Activated CD4-positive, CD25-positive, alpha-beta regulatory T cell treated with anti-CD3 and anti-CD28 coated beads, Interleukin-2, amount 50 U/mL, for 16 hours (primary cell): Measurements from ENCODE around the gene IFI30.
"Not testable (repeated sequence)": the region's sequence is repeated elsewhere in the genome, so short reads cannot be mapped to it uniquely, and the experiment has no call there.

ENCODE experiments used
- DNase-seq: peaks from one replicate; pipeline ENCODE4 v3.0.0-alpha.2; 2020; ENCODE audit warnings: low read depth, low spot score

Gene IFI30

DNA sequence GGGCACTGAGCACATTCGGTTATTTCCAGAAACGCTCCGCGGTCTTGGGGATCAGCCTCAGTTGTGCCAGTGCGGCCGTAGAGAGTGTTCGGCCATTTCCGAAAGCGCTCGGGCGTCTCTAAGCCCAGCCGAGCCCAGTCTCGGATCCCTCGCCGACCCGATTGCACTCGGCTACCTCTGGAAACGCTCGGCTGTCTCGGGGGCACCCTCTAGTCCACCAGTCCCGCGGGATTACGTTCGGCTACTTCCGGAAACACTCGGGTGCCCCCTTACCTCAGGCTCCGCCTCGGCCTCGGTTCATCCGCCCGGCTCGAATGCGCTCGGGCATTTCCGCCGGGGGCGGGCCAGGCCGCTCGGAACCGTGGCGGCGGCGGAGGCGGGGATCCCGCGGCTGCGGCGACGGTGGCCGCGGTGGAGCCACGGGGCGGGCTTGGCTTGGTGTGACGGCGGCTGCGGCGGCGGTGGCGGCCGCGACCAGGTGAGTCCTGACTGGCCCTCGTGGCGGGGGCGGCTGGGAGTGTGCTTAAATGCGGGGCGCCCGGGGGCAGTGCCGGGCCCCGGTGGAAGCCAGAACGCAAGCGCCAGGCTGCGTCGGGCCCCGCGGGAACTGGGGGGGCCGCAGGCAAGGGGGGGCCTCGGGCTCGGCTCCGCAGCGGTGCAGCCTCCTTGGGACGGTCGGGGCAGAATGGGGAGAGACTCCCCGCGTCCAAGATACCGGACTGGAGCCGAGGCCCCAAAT is 20.6 kb upstream of the IFI30 start, which contains the start of gene PIK3R2:
Gene PIK3R2 (plus strand): TSS at position 347 of the 739 bp plus-strand sequence. CDS start 2,717 bp downstream, outside the sequence.
- DNase-seq: peak; percentile 97

DNA sequence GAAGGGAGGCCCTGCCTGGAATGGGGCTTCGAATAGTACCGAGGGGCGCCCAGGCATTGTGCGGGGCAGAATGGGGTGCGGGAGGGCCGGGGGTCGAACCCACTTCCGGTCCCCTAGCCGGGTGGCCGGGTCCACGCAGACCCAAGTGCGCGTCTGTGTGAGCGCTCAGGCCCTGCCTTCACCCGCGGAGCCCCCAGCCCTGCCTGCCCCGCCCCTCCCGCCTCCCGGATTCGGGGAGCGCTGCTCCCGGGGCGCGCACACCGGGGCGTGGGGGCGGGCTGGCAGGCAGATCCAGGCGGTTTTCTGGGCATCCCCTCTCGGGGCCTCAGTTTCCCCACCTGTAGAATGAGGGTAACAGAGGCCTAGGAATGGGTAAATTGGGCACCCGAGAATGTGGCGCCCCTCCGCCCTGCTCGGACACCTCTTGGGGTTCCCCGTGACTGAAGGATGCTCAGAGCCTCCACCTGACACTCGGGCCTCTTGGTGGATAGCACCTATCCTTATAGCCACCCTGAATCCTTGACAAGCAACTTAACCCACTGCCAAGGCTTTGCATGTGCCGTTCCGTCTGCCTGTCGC is 20.0 kb upstream of the IFI30 start:
- DNase-seq: no peak

DNA sequence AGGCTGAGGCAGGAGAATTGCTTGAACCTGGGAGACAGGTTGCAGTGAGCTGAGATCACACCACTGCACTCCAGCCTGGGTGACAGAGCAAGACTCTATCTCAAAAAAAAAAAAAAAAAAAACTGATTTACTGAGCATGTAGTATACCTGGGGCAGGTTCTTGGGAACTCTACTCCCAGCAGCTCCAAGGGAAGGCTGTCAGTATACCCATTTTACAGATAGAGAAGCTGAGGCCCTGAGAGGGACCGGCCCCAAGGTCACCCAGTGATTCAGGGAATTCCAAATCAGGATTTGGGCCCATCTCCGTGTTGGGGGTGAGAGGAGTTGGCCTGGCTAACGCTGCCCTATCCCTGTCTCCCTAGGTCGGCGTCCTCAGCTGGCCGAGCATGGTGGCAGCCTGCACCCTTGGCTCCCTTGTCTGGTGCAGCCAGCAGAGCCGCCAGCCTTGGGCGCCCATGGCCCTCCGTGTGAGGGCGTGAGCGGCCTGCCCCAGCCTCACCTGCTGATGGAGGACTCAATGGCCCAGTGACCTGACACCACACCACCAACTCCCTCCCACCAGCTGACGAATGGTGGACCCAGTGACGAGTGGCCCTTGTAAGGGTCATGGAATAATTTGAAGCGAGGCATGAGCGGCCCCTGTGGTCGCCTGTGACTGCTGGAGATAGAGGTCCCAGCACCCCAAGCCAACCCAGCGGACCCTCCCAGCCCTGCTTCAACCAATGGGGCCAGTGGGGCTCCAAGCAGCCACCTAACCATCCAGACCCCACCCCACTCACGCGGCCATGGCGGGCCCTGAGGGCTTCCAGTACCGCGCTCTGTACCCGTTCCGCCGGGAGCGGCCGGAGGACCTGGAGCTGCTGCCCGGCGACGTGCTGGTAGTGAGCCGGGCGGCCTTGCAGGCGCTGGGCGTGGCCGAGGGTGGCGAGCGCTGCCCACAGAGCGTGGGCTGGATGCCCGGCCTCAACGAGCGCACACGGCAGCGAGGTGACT is 18.2 kb upstream of the IFI30 start:
- no peak for DNase-seq

DNA sequence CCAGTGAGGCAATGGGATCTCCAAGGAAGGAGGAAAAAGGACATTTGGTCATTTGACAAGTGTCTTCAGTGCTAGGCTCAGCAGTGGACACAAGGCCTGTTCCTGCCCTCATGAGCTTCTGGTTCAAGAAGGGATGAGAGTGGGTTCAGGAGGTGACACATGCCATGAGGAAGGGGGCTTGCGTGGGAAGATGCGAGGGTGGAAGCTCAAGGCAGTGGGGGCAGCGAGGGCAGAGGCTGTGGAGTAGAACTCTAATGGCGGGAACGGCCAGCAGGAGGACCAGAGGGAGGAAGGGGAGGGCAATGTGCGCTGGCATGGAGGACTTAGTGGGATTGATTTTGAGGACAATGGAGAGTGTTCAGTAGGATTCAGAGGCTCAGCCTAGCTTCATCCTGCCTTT is 17.3 kb upstream of the IFI30 start:
- DNase-seq: no peak

DNA sequence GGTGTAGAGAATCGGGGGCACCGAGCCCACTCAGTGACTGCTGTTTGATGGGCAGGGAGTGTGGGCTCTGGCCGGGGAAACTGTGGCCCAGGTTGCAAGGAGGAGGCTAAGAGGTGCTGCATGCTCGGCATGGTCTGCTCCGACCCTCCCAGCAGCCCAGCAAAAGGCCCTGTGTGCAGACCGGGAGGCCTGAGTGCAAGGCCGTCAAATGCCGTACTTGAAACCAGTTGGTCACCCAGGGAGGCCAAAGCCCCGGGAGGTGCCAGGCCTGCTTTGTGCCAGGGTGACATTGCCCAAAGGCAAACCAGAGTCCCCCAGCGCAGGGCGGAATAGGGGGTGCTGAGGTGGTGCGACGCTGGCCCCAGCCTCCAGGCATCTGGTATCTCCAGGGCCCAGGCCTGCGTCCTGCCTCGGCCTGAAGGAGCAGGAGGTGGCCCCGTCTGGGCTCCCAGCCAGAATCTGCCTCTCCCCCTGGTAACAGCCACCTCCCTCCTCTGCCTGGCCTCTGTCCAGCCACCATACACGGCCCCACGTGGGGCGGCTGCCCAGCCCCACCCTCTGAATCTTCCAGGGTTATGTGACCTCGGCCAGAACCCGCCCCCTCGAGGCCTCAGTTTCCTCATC is 16.7 kb upstream of the IFI30 start:
- DNase-seq: no peak

DNA sequence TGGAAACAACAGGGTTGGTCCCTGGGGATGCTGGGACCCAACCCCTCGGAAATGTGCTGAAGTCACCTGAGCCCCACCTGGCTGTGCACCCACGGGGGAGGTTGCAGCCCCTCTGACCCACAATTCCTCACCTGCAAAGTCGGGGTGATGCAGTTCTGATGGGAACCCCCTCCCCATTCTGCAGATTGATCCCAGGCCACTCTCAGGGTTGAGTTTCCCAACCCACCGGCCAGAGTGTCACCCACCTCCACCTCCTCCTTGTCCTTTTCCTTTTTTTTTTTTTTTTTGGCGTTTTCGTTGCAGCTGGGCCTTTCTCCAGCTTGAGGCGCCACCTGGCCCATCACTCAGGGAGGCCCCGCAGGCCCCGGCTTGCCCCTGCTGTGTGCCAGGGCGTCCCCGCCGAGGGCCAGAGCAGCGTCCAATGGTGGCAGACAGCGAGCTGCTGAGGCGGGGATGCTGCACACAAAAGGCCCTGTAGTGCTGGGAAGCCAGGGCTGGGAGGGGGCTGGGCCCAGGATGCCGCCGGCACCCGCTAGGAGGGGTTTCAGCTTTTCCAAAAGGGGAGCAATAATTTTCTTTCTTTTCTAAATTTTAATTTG is 16.0 kb upstream of the IFI30 start:
- no peak for DNase-seq

DNA sequence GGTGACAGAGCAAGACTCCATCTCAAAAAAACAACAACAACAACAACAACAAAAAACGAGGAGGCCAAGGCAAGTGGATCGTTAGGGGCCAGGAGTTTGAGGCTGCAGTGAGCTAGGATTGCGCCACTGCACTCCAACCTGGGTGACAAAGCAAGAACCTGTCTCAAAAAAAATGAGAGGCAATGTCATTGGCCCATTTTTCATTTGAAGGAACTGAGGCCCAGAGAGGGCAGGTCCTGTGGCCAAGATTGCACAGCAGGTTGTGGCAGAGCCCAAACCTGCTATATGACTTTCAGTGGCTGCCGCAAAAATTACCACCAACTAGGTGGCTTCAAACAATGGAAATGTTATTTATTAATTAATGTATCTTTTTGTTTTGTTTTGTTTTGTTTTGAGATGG is 15.1 kb upstream of the IFI30 start:
- no peak for DNase-seq

DNA sequence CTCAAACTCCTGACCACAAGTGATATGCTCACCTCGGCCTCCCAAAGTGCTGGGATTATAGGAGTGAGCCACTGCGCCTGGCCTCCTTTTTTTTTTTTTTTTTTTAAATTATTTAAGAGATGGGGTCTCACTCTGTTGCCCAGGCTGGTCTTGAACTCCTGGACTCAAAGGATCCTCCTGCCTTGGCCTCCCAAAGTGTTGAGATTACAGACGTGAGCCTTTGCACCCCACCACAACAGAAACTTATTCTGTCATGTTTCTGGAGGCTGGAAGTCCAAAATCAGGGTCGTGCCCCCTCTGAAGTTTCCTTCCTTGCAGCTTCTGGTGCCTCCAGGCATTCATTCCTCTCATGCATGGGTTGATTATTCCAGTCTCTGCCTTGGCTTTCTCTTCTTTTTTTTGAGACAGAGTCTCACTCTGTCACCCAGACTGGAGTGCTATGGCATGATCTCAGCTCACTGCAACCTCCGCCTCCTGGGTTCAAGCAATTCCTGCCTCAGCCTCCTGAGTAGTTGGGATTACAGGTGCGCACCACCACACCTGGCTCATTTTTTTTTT is 14.5 kb upstream of the IFI30 start:
- DNase-seq: not testable (repeated sequence)

DNA sequence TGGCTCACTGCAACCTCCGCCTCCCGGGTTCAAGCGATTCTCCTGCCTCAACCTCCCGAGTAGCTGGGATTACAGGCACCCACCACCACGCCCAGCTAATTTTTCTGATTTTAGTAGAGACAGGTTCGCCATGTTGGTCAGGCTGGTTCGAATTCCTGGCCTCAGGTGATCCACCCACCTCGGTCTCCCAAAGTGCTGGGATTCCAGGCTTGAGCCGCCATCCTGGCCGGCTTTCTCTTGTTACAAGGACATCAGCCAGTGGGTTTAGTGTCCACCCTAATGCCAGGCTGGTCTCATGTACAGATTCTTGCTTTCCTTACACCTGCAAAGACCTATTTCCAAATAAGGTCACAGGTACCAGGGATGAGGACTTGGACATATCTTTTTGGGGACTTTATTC is 13.8 kb upstream of the IFI30 start:
- DNase-seq: no peak

DNA sequence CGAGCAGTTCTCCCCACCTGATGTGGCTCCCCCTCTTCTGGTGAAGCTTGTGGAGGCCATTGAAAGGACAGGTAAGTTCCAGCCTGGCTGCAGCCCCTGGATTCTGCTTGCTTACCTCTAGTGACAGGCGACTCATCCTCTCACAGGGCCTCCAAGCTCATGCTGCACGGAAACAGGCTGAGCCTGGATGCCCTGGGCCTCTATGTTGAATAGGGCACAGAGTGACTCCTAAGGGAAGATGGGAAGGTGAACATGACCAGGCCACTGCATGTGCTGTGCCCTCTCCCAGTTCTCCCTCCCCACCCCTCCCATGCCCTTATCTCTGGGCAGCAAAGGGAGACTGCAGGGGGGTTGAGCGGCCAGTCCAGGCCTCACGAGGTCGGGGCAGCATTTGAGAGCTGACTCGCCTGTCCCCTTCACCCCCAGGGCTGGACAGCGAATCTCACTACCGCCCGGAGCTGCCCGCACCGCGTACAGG is 13.1 kb upstream of the IFI30 start:
- no peak for DNase-seq

DNA sequence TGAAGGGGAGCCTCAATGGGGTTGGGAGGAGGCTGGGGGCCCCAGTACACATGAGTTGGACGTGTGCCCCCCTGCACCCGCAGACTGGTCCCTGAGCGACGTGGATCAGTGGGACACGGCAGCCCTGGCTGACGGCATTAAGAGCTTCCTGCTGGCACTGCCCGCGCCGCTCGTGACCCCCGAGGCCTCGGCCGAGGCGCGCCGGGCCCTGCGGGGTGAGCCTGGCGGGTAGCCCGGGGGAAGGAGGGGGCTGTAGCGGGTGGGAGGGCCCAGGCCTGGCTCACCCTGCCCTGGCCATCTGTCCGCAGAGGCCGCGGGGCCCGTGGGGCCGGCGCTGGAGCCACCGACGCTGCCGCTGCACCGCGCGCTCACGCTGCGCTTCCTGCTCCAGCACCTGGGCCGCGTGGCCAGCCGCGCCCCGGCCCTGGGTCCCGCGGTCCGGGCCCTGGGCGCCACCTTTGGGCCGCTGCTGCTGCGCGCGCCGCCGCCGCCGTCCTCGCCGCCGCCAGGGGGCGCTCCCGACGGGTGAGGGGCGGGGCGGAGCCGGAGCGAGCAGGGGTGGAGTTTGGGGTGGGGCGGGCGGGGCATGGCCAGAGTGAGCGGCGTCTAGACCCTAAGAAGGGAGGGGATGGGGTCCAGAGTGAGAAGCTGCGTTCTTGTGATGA is 12.5 kb upstream of the IFI30 start:
- peak; percentile 71 for DNase-seq

DNA sequence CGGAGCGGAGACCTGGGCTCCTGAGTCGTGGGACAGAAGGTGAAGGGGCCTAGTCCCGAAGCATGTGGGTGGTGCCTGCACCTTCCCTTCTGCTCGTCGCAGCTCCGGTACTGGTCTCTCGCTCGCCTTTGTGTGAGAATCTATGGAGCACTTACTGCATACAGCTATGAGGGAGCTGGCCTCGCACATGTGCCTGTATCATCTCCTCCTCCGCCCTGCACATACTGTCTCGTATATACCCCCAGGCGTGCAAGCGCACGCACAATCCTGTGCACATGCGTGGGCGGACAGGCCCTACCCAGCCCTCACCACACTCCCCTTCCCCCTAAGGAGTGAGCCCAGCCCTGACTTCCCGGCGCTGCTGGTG is 12.0 kb upstream of the IFI30 start:
- no peak for DNase-seq

DNA sequence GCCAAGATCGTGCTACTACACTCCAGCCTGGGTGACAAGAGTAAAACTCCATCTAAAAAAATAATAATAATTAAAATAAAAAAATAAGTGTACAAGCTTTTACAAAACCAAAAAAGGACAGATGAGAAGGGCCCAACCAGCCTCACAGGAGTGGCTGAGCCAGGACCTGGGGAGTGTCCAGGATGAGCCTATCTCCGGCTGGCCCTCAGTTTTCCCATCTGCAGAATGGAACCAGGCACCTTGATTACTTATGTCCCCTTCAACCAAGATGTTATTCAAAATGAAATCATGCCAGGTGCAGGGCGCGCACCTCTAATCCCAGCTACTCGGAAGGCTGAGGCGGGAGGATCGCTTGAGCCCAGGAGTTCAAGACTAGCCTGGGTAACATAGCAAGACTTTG is 9.5 kb upstream of the IFI30 start:
- no peak for DNase-seq

DNA sequence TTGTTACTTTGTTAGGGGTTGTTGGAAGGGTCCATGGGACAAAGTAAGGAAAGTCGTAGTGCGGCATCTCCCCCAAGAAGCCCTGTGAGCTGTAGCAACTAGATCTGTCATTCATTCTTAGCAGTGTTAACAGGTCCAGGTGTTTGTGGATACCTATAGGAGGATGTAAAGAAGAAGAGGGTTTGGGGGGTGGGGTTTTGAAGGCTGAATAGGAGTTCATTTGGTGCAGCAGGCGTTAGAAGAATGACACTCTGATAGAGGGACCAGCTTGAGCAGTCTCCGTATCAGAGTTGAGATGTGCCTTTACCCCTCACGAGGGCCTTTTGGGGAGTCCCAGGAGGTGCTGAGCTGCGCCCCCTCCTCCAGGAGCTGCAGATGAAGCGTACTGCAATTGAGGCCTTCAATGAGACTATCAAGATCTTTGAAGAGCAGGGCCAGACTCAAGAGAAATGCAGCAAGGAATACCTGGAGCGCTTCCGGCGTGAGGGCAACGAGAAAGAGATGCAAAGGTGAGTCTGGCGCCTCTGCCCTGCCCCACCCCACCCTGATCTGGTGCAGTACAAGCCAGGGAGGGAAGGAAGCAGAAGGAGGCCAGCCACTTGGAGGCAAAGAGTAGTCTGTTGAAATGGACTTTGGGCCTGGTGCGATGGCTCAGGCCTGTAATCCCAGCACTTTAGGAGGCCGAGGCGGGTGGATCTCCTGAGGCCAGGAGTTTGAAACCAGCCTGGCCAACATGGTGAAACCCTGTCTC is 7.6 kb upstream of the IFI30 start:
- no peak for DNase-seq

DNA sequence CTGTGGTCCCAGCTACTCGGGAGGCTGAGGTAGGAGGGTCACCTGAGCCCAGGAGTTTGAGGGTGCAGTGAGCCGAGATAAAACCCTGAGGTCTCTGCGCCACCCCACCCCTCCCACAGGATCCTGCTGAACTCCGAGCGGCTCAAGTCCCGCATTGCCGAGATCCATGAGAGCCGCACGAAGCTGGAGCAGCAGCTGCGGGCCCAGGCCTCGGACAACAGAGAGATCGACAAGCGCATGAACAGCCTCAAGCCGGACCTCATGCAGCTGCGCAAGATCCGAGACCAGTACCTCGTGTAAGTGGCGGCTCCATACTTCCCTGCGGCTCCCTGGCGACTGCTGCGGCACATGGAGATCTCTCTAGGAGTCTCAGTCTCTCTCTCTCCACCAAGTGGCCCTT is 6.6 kb upstream of the IFI30 start:
- no peak for DNase-seq

DNA sequence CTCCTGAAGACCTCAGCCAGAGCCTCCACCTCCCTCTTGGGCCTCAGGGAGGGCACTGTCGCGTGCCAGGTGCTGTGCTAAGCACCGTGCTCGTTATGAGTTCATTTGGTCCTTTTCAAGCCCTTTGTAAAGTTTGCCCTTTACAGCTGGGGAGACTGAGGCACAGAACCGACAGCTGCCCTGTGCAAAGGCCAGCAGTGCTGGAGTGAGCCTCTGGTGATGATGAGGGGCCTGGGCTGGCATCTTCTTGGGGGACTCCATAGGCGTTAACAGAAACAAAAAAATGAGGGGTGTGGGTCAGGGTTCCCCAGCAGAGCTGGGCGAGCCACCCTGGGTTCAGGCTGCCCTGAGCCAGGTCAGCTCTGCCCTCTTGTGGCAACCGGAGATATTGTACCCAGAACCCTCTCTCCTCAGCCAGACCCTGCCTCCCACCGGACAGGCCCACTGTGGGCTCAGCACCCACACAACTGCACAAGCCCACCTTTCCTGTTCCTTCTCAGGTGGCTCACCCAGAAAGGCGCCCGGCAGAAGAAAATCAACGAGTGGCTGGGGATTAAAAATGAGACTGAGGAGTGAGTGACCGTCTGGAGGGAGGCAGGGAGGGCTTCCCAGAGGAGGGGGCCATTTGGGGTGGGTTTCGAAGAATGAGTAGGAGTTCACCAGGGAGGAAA is 5.5 kb upstream of the IFI30 start:
- DNase-seq: no peak

DNA sequence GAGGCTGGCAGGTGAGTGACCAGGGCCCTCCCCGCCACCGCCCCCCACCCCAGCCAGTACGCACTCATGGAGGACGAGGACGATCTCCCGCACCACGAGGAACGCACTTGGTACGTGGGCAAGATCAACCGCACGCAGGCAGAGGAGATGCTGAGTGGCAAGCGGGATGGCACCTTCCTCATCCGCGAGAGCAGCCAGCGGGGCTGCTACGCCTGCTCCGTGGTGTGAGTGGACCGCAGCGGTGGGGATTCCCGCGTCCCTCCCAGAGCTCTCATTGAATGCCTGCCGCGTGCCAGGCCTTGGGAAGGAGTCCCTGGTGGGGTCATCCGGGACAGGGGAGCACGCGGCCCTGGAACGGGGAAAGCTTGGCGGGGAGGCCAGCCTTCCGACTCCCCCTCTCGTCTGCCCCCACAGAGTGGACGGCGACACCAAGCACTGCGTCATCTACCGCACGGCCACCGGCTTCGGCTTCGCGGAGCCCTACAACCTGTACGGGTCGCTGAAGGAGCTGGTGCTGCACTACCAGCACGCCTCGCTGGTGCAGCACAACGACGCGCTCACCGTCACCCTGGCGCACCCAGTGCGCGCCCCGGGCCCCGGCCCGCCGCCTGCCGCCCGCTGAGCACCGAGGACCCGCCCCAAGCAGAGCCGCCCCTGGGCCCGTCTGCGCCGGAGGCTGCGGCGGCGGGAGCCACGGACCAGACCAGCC is 4.8 kb upstream of the IFI30 start:
- no peak for DNase-seq

DNA sequence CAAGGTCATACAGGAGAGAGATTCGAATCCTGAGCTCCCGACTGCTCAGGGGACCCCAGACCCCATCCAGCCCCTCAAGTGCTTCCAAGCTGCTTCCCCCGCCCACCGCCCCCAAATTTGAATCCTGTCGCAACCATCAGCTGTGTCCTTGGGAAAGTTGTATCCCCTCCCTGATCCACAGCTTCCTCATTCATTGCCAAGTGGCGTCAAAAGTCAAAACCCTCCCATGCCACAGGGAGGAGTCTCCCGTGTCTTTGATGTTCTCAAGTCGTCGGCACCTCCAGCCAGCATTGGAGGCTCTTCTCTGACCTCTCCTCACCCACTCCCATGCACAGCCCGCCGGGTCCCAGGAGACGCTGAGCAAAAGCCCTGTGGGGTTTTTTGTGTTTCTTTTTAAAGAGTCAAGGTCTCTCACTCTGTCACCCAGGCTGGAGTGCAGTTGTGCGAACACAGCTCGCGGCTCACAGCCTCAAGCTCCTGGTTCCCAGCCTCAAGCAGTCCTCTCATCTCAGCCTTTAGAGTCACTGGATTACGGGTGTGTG is 2.8 kb upstream of the IFI30 start:
- no peak for DNase-seq
